Liver (tissue), 3 donors: ENCODE data around the gene ADGRD1.

Experiments used
- FOXA1 ChIP-seq: IDR thresholded peaks from 2 replicates; pipeline ENCODE4 v1.6.1; 2016; ENCODE audit warnings: antibody characterized with exemption
- GABPA ChIP-seq, 2 donors: IDR thresholded peaks in 1 of 2; conservative IDR thresholded peaks in 1 of 2; 2 replicates each; pipeline ENCODE4 v1.6.1; 2016; ENCODE audit warnings: antibody characterized with exemption in 2 of 2, mild to moderate bottlenecking in 1 of 2, moderate library complexity in 1 of 2
- JUND ChIP-seq, 2 donors: IDR thresholded peaks; 2 replicates each; pipeline ENCODE4 v1.6.1; 2016; ENCODE audit warnings: antibody characterized with exemption in 2 of 2
- RAD21 ChIP-seq, 2 donors: IDR thresholded peaks; 2 replicates each; pipeline ENCODE4 v1.6.1; 2016; ENCODE audit warnings: antibody characterized with exemption in 2 of 2, mild to moderate bottlenecking in 2 of 2
- SP1 ChIP-seq: IDR thresholded peaks from 2 replicates; pipeline ENCODE4 v1.6.1; 2018; ENCODE audit warnings: antibody characterized with exemption, mild to moderate bottlenecking
- TAF1 ChIP-seq: conservative IDR thresholded peaks from 2 replicates; pipeline ENCODE4 v1.6.1; 2016; ENCODE audit warnings: antibody characterized with exemption, mild to moderate bottlenecking
- YY1 ChIP-seq: IDR thresholded peaks from 2 replicates; pipeline ENCODE4 v1.6.1; 2016; ENCODE audit warnings: antibody characterized with exemption, mild to moderate bottlenecking
- TF ChIP-seq, protein P1 (sequence below): fragments of 150-350 bp; IDR thresholded peaks from 2 replicates; pipeline ENCODE4 v1.5.1; 2017; ENCODE audit warnings: improper control_type of control experiment, low read depth, low read length; ENCODE audit not compliant: missing input control
- TF ChIP-seq, protein P2 (sequence below): IDR thresholded peaks from 2 replicates; pipeline ENCODE4 v1.6.1; 2016; ENCODE audit warnings: antibody characterized with exemption
- TF ChIP-seq, protein P3 (sequence below): IDR thresholded peaks from 2 replicates; pipeline ENCODE4 v1.6.1; 2016; ENCODE audit warnings: antibody characterized with exemption
- TF ChIP-seq, protein P4 (sequence below): IDR thresholded peaks from 2 replicates; pipeline ENCODE4 v1.6.1; 2016; ENCODE audit warnings: antibody characterized with exemption, mild to moderate bottlenecking
- TF ChIP-seq, protein P5 (sequence below): IDR thresholded peaks from 2 replicates; pipeline ENCODE4 v1.6.1; 2016; ENCODE audit warnings: antibody characterized with exemption
- donor health status: healthy.
- donor health status: healthy.

DNA sequence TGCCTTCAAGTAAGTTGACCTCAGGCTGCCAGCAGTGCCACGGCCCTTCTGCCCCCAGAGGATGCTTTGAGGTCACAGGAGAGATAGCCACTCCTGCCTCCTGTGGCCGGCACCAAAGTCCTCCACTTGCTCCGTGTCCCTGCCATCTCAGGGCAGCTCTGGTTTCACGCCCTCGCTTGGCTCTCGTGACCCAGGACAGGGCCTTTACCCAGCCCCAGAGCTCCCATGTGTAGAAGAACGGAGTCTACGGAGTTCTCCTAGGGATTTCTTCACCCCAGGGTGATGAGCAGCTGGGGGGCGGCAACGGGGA lies 178.1 kb downstream of the ADGRD1 start:
- TF ChIP-seq, protein P1, sequence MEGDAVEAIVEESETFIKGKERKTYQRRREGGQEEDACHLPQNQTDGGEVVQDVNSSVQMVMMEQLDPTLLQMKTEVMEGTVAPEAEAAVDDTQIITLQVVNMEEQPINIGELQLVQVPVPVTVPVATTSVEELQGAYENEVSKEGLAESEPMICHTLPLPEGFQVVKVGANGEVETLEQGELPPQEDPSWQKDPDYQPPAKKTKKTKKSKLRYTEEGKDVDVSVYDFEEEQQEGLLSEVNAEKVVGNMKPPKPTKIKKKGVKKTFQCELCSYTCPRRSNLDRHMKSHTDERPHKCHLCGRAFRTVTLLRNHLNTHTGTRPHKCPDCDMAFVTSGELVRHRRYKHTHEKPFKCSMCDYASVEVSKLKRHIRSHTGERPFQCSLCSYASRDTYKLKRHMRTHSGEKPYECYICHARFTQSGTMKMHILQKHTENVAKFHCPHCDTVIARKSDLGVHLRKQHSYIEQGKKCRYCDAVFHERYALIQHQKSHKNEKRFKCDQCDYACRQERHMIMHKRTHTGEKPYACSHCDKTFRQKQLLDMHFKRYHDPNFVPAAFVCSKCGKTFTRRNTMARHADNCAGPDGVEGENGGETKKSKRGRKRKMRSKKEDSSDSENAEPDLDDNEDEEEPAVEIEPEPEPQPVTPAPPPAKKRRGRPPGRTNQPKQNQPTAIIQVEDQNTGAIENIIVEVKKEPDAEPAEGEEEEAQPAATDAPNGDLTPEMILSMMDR: no peak
- no peak for TF ChIP-seq JUND (IDR thresholded peaks at IDR 0.05)
- no peak for TF ChIP-seq YY1
- TF ChIP-seq, protein P2, sequence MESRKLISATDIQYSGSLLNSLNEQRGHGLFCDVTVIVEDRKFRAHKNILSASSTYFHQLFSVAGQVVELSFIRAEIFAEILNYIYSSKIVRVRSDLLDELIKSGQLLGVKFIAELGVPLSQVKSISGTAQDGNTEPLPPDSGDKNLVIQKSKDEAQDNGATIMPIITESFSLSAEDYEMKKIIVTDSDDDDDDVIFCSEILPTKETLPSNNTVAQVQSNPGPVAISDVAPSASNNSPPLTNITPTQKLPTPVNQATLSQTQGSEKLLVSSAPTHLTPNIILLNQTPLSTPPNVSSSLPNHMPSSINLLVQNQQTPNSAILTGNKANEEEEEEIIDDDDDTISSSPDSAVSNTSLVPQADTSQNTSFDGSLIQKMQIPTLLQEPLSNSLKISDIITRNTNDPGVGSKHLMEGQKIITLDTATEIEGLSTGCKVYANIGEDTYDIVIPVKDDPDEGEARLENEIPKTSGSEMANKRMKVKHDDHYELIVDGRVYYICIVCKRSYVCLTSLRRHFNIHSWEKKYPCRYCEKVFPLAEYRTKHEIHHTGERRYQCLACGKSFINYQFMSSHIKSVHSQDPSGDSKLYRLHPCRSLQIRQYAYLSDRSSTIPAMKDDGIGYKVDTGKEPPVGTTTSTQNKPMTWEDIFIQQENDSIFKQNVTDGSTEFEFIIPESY: no peak
- TF ChIP-seq, protein P3, sequence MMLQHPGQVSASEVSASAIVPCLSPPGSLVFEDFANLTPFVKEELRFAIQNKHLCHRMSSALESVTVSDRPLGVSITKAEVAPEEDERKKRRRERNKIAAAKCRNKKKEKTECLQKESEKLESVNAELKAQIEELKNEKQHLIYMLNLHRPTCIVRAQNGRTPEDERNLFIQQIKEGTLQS: no peak
- no peak for TF ChIP-seq TAF1
- no peak for TF ChIP-seq RAD21 (IDR thresholded peaks at IDR 0.05)
- TF ChIP-seq, protein P4, sequence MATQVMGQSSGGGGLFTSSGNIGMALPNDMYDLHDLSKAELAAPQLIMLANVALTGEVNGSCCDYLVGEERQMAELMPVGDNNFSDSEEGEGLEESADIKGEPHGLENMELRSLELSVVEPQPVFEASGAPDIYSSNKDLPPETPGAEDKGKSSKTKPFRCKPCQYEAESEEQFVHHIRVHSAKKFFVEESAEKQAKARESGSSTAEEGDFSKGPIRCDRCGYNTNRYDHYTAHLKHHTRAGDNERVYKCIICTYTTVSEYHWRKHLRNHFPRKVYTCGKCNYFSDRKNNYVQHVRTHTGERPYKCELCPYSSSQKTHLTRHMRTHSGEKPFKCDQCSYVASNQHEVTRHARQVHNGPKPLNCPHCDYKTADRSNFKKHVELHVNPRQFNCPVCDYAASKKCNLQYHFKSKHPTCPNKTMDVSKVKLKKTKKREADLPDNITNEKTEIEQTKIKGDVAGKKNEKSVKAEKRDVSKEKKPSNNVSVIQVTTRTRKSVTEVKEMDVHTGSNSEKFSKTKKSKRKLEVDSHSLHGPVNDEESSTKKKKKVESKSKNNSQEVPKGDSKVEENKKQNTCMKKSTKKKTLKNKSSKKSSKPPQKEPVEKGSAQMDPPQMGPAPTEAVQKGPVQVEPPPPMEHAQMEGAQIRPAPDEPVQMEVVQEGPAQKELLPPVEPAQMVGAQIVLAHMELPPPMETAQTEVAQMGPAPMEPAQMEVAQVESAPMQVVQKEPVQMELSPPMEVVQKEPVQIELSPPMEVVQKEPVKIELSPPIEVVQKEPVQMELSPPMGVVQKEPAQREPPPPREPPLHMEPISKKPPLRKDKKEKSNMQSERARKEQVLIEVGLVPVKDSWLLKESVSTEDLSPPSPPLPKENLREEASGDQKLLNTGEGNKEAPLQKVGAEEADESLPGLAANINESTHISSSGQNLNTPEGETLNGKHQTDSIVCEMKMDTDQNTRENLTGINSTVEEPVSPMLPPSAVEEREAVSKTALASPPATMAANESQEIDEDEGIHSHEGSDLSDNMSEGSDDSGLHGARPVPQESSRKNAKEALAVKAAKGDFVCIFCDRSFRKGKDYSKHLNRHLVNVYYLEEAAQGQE: no peak
- TF ChIP-seq SP1: no peak
- TF ChIP-seq, protein P5, sequence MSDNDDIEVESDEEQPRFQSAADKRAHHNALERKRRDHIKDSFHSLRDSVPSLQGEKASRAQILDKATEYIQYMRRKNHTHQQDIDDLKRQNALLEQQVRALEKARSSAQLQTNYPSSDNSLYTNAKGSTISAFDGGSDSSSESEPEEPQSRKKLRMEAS: no peak
- no peak for TF ChIP-seq FOXA1
- TF ChIP-seq GABPA (IDR thresholded peaks at IDR 0.05 in 1 of 2, conservative IDR thresholded peaks at IDR 0.05 in 1 of 2): no peak
